ENCODE results near the gene RXFP4.

The RXFP4 gene

DNA sequence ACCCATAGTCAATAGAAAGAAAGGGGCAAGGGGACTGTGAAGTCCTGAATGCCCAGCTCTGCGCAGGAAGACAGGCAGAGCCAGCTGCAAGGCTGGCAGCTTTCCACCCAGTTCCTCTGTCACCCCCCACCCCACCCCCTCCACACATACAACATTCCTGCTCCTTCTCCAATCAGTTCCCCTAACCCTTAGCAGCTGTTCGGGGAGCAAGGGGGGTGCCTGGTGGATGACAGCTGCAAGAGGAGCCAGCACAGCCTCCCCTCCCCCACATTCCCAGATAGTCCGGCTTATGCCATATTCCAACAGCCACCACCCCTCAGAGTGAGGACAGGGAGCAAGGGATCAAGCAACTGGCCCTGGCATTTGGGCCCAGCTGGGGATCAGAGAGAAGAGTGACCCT lies 27.2 kb downstream of the RXFP4 start:
- no peak overlapping the region for H3K4me3 ChIP-seq (ENCODE audit: insufficient read length, low read depth)
- no peaks in the 10 kb centered on the region for H3K27me3 ChIP-seq (ENCODE audit: insufficient read depth, insufficient read length)
- peaks cover 39% of the 10 kb centered on the region for H3K4me1 ChIP-seq (ENCODE audit: insufficient read depth, insufficient read length)
- no peaks in the 10 kb centered on the region for H3K9me3 ChIP-seq (ENCODE audit: insufficient read depth, low read length)
- H3K9ac ChIP-seq (ENCODE audit: insufficient read length, low read depth) = peak overlapping the region; percentile 12
- TF ChIP-seq SUZ12 (IDR thresholded peaks at IDR 0.05; ENCODE audit: extremely low read depth, insufficient read depth, insufficient read length) (no peak), YY1 (IDR thresholded peaks at IDR 0.05; ENCODE audit: insufficient read depth, insufficient read length) (no peak), ZNF274 (IDR thresholded peaks at IDR 0.05; ENCODE audit: low read depth, low read length) (no peak)
- peaks cover 77% of the 10 kb centered on the region for H3K36me3 ChIP-seq (ENCODE audit: insufficient read depth, insufficient read length, low read length)
- DNase-seq (ENCODE audit: low read depth, low spot score) = no peak

DNA sequence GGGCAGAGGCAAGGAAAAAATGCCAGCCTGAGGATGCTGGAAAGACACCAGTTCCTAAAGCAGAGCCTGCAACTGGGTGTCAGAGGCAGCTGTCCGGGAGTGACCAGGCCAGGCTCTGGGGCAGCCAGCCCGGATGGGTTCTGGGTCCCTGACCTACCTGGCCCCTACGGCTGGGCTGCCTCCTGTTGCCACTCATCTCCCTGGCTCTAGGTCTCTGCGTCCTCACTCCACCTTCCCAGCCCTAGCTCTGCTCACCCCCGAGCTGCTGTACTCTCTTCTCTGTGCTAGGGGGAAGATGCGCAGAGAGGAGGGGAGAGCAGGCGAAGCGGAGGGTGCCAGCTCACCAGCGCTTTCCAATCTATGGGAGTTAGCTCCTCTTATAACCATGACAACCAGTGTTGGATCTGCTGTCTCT lies 27.9 kb downstream of the RXFP4 start:
- H3K9me3 ChIP-seq (ENCODE audit: insufficient read depth, low read length) = no peaks in the 10 kb centered on the region
- peaks cover 44% of the 10 kb centered on the region for H3K4me1 ChIP-seq (ENCODE audit: insufficient read depth, insufficient read length)
- peak overlapping the region; percentile 12 for H3K9ac ChIP-seq (ENCODE audit: insufficient read length, low read depth)
- no peak overlapping the region for H3K4me3 ChIP-seq (ENCODE audit: insufficient read length, low read depth)
- TF ChIP-seq SUZ12 (IDR thresholded peaks at IDR 0.05; ENCODE audit: extremely low read depth, insufficient read depth, insufficient read length) (no peak), ZNF274 (IDR thresholded peaks at IDR 0.05; ENCODE audit: low read depth, low read length) (no peak), YY1 (IDR thresholded peaks at IDR 0.05; ENCODE audit: insufficient read depth, insufficient read length) (no peak)
- H3K27me3 ChIP-seq (ENCODE audit: insufficient read depth, insufficient read length) = no peaks in the 10 kb centered on the region
- DNase-seq (ENCODE audit: low read depth, low spot score) = no peak
- H3K36me3 ChIP-seq (ENCODE audit: insufficient read depth, insufficient read length, low read length) = peaks cover 79% of the 10 kb centered on the region

DNA sequence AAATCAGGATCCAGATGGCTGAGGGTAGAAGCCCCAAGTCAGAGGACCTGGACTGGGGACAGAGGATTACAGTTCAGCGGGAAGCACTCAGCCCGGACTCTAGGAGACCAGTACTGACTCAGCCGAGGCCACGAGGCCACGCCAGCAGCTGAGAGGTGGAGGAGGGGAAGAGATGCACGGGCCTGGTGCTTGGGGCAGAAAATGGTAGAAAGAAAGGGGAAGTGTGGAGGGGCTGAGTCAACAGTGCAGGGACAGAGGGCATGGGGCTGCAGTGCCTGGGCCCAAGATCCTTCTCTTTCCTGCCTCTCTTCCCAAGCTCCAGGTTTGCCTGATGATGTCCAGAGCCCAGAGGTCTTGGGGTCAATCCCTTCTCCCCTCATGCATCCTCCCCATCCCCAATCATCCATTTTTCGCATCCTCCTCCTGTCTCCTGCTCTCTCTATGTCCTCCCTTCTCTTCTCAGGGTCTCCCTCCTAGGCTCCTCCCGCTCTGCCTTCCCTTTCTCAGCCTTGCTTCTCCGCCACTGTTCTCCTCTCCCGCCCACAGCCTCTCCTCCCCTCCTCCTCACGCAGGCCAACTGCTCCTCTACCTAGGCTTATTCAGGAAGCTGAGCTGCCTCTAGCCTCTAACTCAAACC lies 29.2 kb downstream of the RXFP4 start:
- Histone ChIP-seq H3K9ac (ENCODE audit: insufficient read length, low read depth) (peak overlapping the region; percentile 53), H3K4me1 (ENCODE audit: insufficient read depth, insufficient read length) (peaks cover 57% of the 10 kb centered on the region), H3K4me3 (ENCODE audit: insufficient read length, low read depth) (no peak overlapping the region), H3K9me3 (ENCODE audit: insufficient read depth, low read length) (no peaks in the 10 kb centered on the region), H3K36me3 (ENCODE audit: insufficient read depth, insufficient read length, low read length) (peaks cover 68% of the 10 kb centered on the region), H3K27me3 (ENCODE audit: insufficient read depth, insufficient read length) (no peaks in the 10 kb centered on the region)
- no peak for DNase-seq (ENCODE audit: low read depth, low spot score)
- TF ChIP-seq SUZ12 (IDR thresholded peaks at IDR 0.05; ENCODE audit: extremely low read depth, insufficient read depth, insufficient read length) = no peak

DNA sequence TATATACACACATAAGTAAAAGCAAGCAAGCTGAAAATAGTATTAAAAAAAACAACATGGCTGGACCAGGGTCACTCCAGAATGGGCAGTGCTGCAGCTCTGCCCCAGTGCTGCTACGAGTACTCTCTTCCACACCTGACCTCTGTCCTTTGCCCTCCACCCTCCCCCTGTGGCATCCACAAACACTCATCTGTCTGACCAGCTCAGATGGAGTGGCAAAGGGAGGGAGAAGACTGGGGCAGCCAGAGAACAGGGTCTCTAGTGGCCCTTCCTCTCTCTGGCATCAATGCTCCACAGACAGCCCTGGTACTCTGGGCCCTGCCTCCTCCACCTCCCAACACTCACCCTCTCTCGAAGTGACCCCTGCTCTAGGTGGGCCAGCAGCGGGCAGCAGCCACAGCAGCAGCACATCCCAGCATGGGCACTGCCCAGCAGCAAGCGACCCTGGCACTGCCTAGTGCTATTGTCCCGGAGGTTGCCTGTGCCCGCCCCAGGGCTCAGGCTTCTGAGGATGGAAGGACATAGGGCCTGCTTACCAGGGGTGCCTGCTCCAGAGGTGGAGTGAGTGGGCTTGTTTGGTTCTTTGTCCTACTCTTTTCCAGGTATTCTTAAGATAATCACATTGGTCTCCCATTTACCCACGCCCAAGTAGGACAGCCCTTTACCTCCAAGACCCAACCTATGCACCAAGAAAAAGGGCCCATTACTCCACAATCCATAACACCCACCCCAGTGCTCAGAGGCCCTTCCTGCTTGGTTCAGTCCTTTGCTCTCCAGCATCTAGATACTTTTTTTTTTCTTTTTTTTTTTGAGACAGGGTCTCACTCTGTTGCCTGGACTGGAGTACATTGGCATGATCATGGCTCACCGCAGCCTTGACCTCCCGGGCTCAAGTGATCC lies 30.7 kb downstream of the RXFP4 start:
- TF ChIP-seq YY1 (IDR thresholded peaks at IDR 0.05; ENCODE audit: insufficient read depth, insufficient read length) = no peak
- TF ChIP-seq SUZ12 (IDR thresholded peaks at IDR 0.05; ENCODE audit: extremely low read depth, insufficient read depth, insufficient read length) = no peak
- TF ChIP-seq ZNF274 (IDR thresholded peaks at IDR 0.05; ENCODE audit: low read depth, low read length) = no peak
- no peak overlapping the region for H3K4me3 ChIP-seq (ENCODE audit: insufficient read length, low read depth)
- H3K36me3 ChIP-seq (ENCODE audit: insufficient read depth, insufficient read length, low read length) = peaks cover 52% of the 10 kb centered on the region
- H3K4me1 ChIP-seq (ENCODE audit: insufficient read depth, insufficient read length) = peaks cover 61% of the 10 kb centered on the region
- no peak for DNase-seq (ENCODE audit: low read depth, low spot score)
- no peaks in the 10 kb centered on the region for H3K27me3 ChIP-seq (ENCODE audit: insufficient read depth, insufficient read length)
- no peaks in the 10 kb centered on the region for H3K9me3 ChIP-seq (ENCODE audit: insufficient read depth, low read length)
- H3K9ac ChIP-seq (ENCODE audit: insufficient read length, low read depth) = peak overlapping the region; percentile 43

DNA sequence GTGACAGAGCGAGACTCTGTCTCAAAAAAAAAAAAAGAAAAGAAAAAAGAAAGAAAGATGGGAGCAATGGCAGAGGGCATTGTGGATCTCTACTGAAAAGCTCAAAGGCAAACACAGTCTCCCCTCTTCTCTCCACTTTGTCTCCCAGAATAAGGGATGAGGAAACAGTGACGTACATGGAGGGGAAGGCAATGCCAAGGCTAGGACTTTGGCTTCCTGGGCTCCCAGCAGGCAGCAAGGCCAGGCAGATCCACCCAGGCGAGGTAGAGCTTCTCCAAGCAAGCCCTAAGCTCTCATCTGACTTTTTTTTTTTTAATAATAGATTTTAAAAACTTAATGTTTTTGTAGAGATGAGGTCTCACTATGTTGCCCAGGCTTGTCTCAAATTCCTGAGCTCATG lies 32.3 kb downstream of the RXFP4 start:
- H3K27me3 ChIP-seq (ENCODE audit: insufficient read depth, insufficient read length) = no peaks in the 10 kb centered on the region
- H3K4me1 ChIP-seq (ENCODE audit: insufficient read depth, insufficient read length) = peaks cover 54% of the 10 kb centered on the region
- no peak for DNase-seq (ENCODE audit: low read depth, low spot score)
- peaks cover 37% of the 10 kb centered on the region for H3K36me3 ChIP-seq (ENCODE audit: insufficient read depth, insufficient read length, low read length)
- no peak for TF ChIP-seq YY1 (IDR thresholded peaks at IDR 0.05; ENCODE audit: insufficient read depth, insufficient read length)
- no peak for TF ChIP-seq SUZ12 (IDR thresholded peaks at IDR 0.05; ENCODE audit: extremely low read depth, insufficient read depth, insufficient read length)
- TF ChIP-seq ZNF274 (IDR thresholded peaks at IDR 0.05; ENCODE audit: low read depth, low read length) = no peak
- H3K9me3 ChIP-seq (ENCODE audit: insufficient read depth, low read length) = no peaks in the 10 kb centered on the region
- no peak overlapping the region for H3K9ac ChIP-seq (ENCODE audit: insufficient read length, low read depth)
- no peak overlapping the region for H3K4me3 ChIP-seq (ENCODE audit: insufficient read length, low read depth)

DNA sequence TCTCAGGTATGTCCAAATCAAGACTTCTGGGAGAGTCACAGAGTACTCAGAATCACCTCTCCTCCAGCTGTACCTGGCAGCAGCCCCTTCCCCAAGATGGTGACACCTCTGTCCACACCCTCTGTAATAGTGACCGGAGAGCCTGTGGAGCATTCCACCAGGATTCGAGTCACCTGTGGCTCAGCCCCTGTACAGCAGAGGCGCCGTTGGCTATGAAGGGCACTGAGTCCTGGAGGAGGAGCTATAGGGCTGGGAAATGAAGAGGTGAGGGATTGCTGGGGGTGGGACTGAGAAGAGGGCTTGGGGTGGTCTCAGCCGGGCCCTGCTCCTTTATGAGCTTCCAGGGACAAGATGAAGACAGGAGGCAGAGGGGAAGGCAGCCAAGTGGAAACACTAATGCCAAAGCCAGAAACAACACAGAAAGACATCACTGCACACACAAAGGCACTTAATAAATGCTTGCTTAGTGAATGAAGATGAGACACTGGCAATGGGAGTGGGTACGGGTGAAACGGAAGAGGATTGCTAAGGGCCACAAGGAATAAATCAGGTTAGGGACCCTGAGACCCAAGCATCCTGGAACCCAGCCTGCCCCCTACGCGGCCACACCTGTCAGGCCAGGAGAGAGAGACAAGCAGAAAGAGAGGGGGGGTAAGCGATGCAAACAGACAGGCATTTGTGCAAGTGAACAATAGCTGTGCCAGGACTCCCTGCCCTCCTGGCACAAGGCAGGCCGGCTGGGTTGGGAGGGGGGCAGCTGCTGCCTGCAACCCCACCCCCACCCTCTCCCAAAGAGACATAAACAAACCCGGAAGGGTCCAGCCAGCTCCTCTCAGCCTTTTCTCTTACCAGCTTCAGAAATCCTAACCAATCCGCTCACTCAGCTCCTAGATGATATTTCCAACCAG lies 33.0 kb downstream of the RXFP4 start:
- H3K27me3 ChIP-seq (ENCODE audit: insufficient read depth, insufficient read length) = no peaks in the 10 kb centered on the region
- H3K36me3 ChIP-seq (ENCODE audit: insufficient read depth, insufficient read length, low read length) = peaks cover 30% of the 10 kb centered on the region
- TF ChIP-seq ZNF274 (IDR thresholded peaks at IDR 0.05; ENCODE audit: low read depth, low read length) (no peak), YY1 (IDR thresholded peaks at IDR 0.05; ENCODE audit: insufficient read depth, insufficient read length) (no peak), SUZ12 (IDR thresholded peaks at IDR 0.05; ENCODE audit: extremely low read depth, insufficient read depth, insufficient read length) (no peak)
- peaks cover 47% of the 10 kb centered on the region for H3K4me1 ChIP-seq (ENCODE audit: insufficient read depth, insufficient read length)
- H3K4me3 ChIP-seq (ENCODE audit: insufficient read length, low read depth) = peak overlapping the region; percentile 87
- no peaks in the 10 kb centered on the region for H3K9me3 ChIP-seq (ENCODE audit: insufficient read depth, low read length)
- peak overlapping the region; percentile 96 for H3K9ac ChIP-seq (ENCODE audit: insufficient read length, low read depth)
- no peak for DNase-seq (ENCODE audit: low read depth, low spot score)

Measured in NT2/D1 (cell line).